ENCODE measurements around the gene TIAM1.

TIAM1 gene

DNA sequence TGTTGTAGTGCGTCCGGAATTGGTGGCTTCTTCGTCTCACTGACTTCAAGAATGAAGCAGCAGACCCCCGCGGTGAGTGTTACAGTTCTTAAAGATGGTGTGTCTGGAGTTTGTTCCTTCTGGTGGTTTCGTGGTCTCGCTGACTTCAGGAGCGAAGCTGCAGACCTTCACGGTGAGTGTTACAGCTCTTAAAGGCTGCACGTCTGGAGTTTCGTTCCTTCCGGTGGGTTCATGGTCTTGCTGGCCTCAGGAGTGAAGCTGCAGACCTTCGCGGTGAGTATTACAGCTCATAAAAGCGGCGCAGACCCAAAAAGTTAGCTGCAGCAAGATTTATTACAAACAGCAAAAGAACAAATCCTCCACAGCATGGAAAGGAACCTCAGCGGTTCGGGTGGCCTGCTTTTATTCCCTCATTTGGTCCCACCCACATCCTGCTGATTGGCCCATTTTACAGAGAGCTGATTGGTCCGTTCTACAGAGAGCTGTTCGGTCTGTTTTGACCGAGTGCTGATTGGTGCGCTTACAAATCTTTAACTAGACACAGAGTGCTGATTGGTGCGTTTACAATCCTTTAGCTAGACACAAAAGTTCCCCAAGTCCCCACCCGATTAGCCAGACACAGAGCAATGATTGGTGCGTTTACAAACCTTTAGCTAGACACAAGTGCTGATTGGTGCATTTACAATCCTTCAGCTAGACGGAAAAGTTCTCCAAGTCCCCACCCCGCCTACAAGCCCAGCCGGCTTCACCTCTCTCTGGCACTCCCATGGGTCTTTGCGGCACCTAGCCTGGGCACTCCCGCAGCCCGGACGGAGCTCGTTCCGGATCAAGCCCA lies 256.2 kb downstream of the TIAM1 start:
- TF ChIP-seq, protein P1, sequence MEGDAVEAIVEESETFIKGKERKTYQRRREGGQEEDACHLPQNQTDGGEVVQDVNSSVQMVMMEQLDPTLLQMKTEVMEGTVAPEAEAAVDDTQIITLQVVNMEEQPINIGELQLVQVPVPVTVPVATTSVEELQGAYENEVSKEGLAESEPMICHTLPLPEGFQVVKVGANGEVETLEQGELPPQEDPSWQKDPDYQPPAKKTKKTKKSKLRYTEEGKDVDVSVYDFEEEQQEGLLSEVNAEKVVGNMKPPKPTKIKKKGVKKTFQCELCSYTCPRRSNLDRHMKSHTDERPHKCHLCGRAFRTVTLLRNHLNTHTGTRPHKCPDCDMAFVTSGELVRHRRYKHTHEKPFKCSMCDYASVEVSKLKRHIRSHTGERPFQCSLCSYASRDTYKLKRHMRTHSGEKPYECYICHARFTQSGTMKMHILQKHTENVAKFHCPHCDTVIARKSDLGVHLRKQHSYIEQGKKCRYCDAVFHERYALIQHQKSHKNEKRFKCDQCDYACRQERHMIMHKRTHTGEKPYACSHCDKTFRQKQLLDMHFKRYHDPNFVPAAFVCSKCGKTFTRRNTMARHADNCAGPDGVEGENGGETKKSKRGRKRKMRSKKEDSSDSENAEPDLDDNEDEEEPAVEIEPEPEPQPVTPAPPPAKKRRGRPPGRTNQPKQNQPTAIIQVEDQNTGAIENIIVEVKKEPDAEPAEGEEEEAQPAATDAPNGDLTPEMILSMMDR (IDR thresholded peaks at IDR 0.05; ENCODE audit: borderline replicate concordance, insufficient read depth, low read depth, low read length) = no peak
- no peak overlapping the region for H3K4me3 ChIP-seq (ENCODE audit: low read depth, low read length)

- H3K4me3 ChIP-seq (ENCODE audit: low read depth, low read length) = no peak overlapping the region
- TF ChIP-seq, protein P1 (IDR thresholded peaks at IDR 0.05; ENCODE audit: borderline replicate concordance, insufficient read depth, low read depth, low read length) = no peak
Observed at GRCh38 chr21:31084689-31085088, 259.4 kb downstream of the TIAM1 start.

- no peak overlapping the region for H3K4me3 ChIP-seq (ENCODE audit: low read depth, low read length)
- TF ChIP-seq, protein P1 (IDR thresholded peaks at IDR 0.05; ENCODE audit: borderline replicate concordance, insufficient read depth, low read depth, low read length) = no peak
Observed at GRCh38 chr21:31078796-31079195, 265.3 kb downstream of the TIAM1 start.

GRCh38 chr21:31078216-31078615 lies 265.8 kb downstream of the TIAM1 start:
- no peak overlapping the region for H3K4me3 ChIP-seq (ENCODE audit: low read depth, low read length)
- TF ChIP-seq, protein P1 (IDR thresholded peaks at IDR 0.05; ENCODE audit: borderline replicate concordance, insufficient read depth, low read depth, low read length) = no peak

- H3K4me3 ChIP-seq (ENCODE audit: low read depth, low read length) = no peak overlapping the region
- TF ChIP-seq, protein P1 (IDR thresholded peaks at IDR 0.05; ENCODE audit: borderline replicate concordance, insufficient read depth, low read depth, low read length) = no peak
Observed at GRCh38 chr21:31075848-31076247, 268.2 kb downstream of the TIAM1 start.

- TF ChIP-seq, protein P1 (IDR thresholded peaks at IDR 0.05; ENCODE audit: borderline replicate concordance, insufficient read depth, low read depth, low read length) = no peak
- no peak overlapping the region for H3K4me3 ChIP-seq (ENCODE audit: low read depth, low read length)
Observed at GRCh38 chr21:31072533-31072932, 271.5 kb downstream of the TIAM1 start.
